Neuronal stem cell (in vitro differentiated cells): ENCODE results near the gene APRT.

Experiments used
- DNase-seq: peaks from one replicate; pipeline ENCODE4 v3.0.0-alpha.2; 2013; ENCODE audit warnings: low spot score
- H2AFZ ChIP-seq: one replicate; pipeline ENCODE4 v1.6.1; 2013; ENCODE audit warnings: mild to moderate bottlenecking, low read length, inconsistent platforms
- H2AK5ac ChIP-seq: 2 replicates; pipeline ENCODE4 v1.6.1; 2013; ENCODE audit warnings: low read depth, mild to moderate bottlenecking, inconsistent platforms, low read length, moderate library complexity, mixed read lengths
- H2BK120ac ChIP-seq: 2 replicates; pipeline ENCODE4 v1.6.1; 2013; ENCODE audit warnings: low read depth, mild to moderate bottlenecking, inconsistent platforms, low read length, moderate library complexity, mixed read lengths
- H2BK12ac ChIP-seq: one replicate; pipeline ENCODE4 v1.6.1; 2013; ENCODE audit warnings: low read length, inconsistent platforms
- H2BK15ac ChIP-seq: 2 replicates; pipeline ENCODE4 v1.6.1; 2013; ENCODE audit warnings: mild to moderate bottlenecking, low read length, inconsistent platforms, mixed read lengths
- H2BK5ac ChIP-seq: one replicate; pipeline ENCODE4 v1.6.1; 2013; ENCODE audit warnings: inconsistent platforms, mild to moderate bottlenecking, low read length, moderate library complexity
- H3K14ac ChIP-seq: one replicate; pipeline ENCODE4 v1.6.1; 2013; ENCODE audit warnings: low read length, inconsistent platforms
- H3K18ac ChIP-seq: 2 replicates; pipeline ENCODE4 v1.6.1; 2013; ENCODE audit warnings: low read length, inconsistent platforms
- H3K23ac ChIP-seq: 2 replicates; pipeline ENCODE4 v1.6.1; 2013; ENCODE audit warnings: low read depth, mild to moderate bottlenecking, mixed read lengths, low read length, inconsistent platforms; ENCODE audit not compliant: poor library complexity
- H3K27ac ChIP-seq: replicated peaks from 3 replicates; pipeline ENCODE4 v1.5.1; 2013; ENCODE audit warnings: low read length, inconsistent platforms
- H3K27me3 ChIP-seq, 3 experiments: 2 replicates each; pipeline ENCODE4 v1.6.1; 2013; ENCODE audit warnings: low read length in 3 of 3, mild to moderate bottlenecking in 2 of 3, inconsistent platforms in 1 of 3, low read depth in 1 of 3, mixed read lengths in 1 of 3, moderate library complexity in 1 of 3; ENCODE audit not compliant: control insufficient read depth in 3 of 3, insufficient read depth in 3 of 3
- H3K36me3 ChIP-seq, 2 donors: replicated peaks in 1 of 2; 2 replicates each; pipeline ENCODE4 v1.6.1; 2013; ENCODE audit warnings: low read length in 2 of 2; ENCODE audit not compliant: control insufficient read depth in 2 of 2, insufficient read depth in 2 of 2
- H3K4ac ChIP-seq: 2 replicates; pipeline ENCODE4 v1.6.1; 2013; ENCODE audit warnings: inconsistent platforms, mild to moderate bottlenecking, low read length, moderate library complexity
- H3K4me1 ChIP-seq, 2 donors: 1 replicate in 1 of 2; 2 replicates in 1 of 2; pipeline ENCODE4 v1.6.1; 2013; ENCODE audit warnings: low read length in 2 of 2, low read depth in 1 of 2; ENCODE audit not compliant: control insufficient read depth in 2 of 2, insufficient read depth in 1 of 2
- H3K4me2 ChIP-seq: one replicate; pipeline ENCODE4 v1.6.1; 2013; ENCODE audit warnings: mild to moderate bottlenecking, low read length, inconsistent platforms; ENCODE audit not compliant: insufficient read depth, poor library complexity, severe bottlenecking
- H3K4me3 ChIP-seq, 2 donors: 2 replicates each; pipeline ENCODE4 v1.5.1; 2013; ENCODE audit warnings: low read length in 2 of 2, mild to moderate bottlenecking in 2 of 2, inconsistent platforms in 1 of 2, moderate library complexity in 1 of 2
- H3K79me1 ChIP-seq: one replicate; pipeline ENCODE4 v1.6.1; 2013; ENCODE audit warnings: low read depth, mild to moderate bottlenecking, inconsistent platforms, low read length, moderate library complexity
- H3K9ac ChIP-seq: one replicate; pipeline ENCODE4 v1.6.1; 2013; ENCODE audit warnings: mild to moderate bottlenecking, low read depth, low read length, inconsistent platforms; ENCODE audit not compliant: poor library complexity
- H3K9me3 ChIP-seq, 2 donors: replicated peaks in 1 of 2; 2 replicates each; pipeline versions ENCODE3 to v1.6.1; 2013; ENCODE audit warnings: low read length in 2 of 2, mild to moderate bottlenecking in 2 of 2, inconsistent platforms in 1 of 2, low read depth in 1 of 2, mixed read lengths in 1 of 2, moderate library complexity in 1 of 2; ENCODE audit not compliant: control insufficient read depth in 2 of 2, insufficient read depth in 1 of 2
- H4K8ac ChIP-seq: one replicate; pipeline ENCODE4 v1.6.1; 2013; ENCODE audit warnings: low read depth, mild to moderate bottlenecking, inconsistent platforms, low read length, moderate library complexity
- H4K91ac ChIP-seq: one replicate; pipeline ENCODE4 v1.6.1; 2013; ENCODE audit warnings: low read length, low read depth, mild to moderate bottlenecking, inconsistent platforms; ENCODE audit not compliant: poor library complexity
- WGBS, 2 donors: extraction: QIAGEN DNeasy Blood & Tissue Kit; methylation state at CpG; one replicate each; pipeline ENCODE4 v1.1.7; 2013; ENCODE audit warnings: missing lambda C conversion rate in 2 of 2, mixed read lengths in 1 of 2; ENCODE audit not compliant: insufficient read length in 2 of 2, insufficient replicate concordance in 1 of 2; ENCODE audit errors: extremely low coverage in 2 of 2; 5-methylcytosine and 5-hydroxymethylcytosine counted together

The APRT gene

DNA sequence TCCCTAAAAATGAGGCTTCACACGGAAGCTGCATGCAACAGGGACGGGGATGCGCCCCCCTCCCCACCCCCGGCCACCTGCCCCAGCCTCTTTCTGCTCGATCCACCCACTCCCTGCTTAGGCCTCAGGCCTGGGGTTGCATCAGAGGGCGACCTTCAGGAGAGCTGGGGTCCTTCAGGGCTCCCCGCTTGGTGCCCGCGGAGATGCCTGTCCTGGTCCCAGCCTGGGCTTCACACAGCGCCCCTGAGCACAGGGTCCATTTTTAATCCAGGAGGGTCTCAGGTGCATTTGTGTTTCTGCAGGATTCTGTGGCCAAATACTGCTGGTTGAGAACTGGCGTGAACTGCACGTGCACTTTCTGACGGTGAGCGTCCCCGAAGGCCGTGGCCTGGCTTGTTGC is 7.4 kb upstream of the APRT start:
- H3K4ac ChIP-seq = no peak overlapping the region
- H4K8ac ChIP-seq = no peak overlapping the region
- H3K18ac ChIP-seq = no peak overlapping the region
- H3K36me3 ChIP-seq = no peaks in the 10 kb centered on the region
- no CpG with 5 or more reads among the region's 16 CpGs for WGBS, 2 donors
- no peak overlapping the region for H2AFZ ChIP-seq
- no peaks in the 10 kb centered on the region for H3K9me3 ChIP-seq
- no peak overlapping the region for H2AK5ac ChIP-seq
- H2BK120ac ChIP-seq = no peak overlapping the region
- H2BK15ac ChIP-seq = no peak overlapping the region
- H4K91ac ChIP-seq = no peak overlapping the region
- no peaks in the 10 kb centered on the region for H3K27me3 ChIP-seq
- H3K79me1 ChIP-seq = no peaks in the 10 kb centered on the region
- H3K4me3 ChIP-seq = no peak overlapping the region
- H3K4me2 ChIP-seq = no peak overlapping the region
- H2BK5ac ChIP-seq = peak overlapping the region; percentile 13
- no peaks in the 10 kb centered on the region for H3K4me1 ChIP-seq
- H3K9ac ChIP-seq = no peak overlapping the region
- no peak for DNase-seq
- H3K23ac ChIP-seq = no peak overlapping the region
- H3K14ac ChIP-seq = no peak overlapping the region
- no peak overlapping the region for H3K27ac ChIP-seq
- no peak overlapping the region for H2BK12ac ChIP-seq

DNA sequence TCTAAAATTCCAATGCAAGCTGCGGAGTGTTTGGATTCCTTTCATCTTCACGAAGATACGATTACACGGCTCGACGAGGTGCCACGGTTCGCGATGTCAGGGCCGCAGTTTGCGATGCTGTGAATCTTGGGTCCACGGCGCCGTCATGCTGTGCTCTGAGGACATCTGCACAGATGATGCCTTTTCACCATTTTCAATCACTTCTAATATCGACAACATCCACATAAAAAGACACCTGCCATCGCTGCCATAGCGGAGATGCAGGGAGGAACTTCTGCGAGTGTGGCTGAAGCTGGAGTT is 6.8 kb upstream of the APRT start:
- no peak overlapping the region for H3K4me3 ChIP-seq
- H2BK15ac ChIP-seq = no peak overlapping the region
- H4K8ac ChIP-seq = no peak overlapping the region
- H2BK120ac ChIP-seq = no peak overlapping the region
- no CpG with 5 or more reads among the region's 18 CpGs for WGBS, 2 donors
- H3K79me1 ChIP-seq = no peaks in the 10 kb centered on the region
- H3K4ac ChIP-seq = no peak overlapping the region
- DNase-seq = no peak
- H3K9ac ChIP-seq = no peak overlapping the region
- H3K27me3 ChIP-seq = no peaks in the 10 kb centered on the region
- H2BK5ac ChIP-seq = peak overlapping the region; percentile 13
- H3K9me3 ChIP-seq = no peaks in the 10 kb centered on the region
- peak overlapping the region; percentile 25 for H3K23ac ChIP-seq
- H3K4me2 ChIP-seq = no peak overlapping the region
- no peaks in the 10 kb centered on the region for H3K4me1 ChIP-seq
- no peak overlapping the region for H2AFZ ChIP-seq
- H3K14ac ChIP-seq = no peak overlapping the region
- no peak overlapping the region for H2BK12ac ChIP-seq
- H3K36me3 ChIP-seq = no peaks in the 10 kb centered on the region
- no peak overlapping the region for H3K27ac ChIP-seq
- H2AK5ac ChIP-seq = no peak overlapping the region
- no peak overlapping the region for H3K18ac ChIP-seq
- no peak overlapping the region for H4K91ac ChIP-seq

DNA sequence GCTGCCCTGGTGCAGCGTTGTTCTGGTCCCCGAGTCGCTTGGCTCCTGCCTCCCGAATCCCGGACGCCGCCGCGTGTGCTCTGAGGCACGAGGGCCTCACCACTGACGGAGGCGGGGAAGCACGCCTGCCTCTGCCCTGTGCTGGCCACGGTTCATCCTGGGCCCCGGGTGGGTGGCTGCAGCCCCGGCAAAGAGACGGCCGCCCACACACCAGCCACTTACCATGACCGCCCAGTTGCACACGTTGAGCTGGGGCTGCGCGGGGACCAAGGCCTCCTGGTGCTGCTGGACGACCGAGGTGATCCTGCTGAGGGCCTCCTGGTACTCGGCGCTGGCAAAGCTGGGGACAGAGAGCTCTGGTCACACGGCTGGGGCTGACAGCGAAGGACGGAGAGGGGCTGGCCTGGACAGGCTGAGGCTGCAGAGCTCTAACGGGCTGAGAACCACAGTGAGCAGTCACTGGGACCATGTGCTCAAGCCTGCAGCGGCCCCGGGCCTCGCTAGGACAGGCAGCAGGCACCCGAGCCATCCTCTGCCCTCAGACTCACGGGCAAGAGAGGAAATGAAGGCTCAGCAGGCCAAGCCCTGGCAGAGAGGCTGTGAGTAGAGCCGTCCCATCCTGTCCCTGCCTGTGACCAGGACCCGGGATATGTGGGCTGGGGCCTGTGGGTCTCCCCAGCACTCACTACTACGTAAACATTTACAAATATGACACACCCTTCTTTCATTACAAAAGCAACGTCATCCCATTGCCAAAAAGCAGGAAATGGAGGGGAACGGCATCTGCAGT is 6.3 kb upstream of the APRT start:
- Histone ChIP-seq H2AK5ac (no peak overlapping the region), H3K14ac (no peak overlapping the region), H3K18ac (no peak overlapping the region), H3K4me1 (no peaks in the 10 kb centered on the region), H2AFZ (no peak overlapping the region), H2BK120ac (no peak overlapping the region), H3K4me3 (no peak overlapping the region), H3K9ac (peak overlapping the region; percentile 63), H2BK15ac (no peak overlapping the region), H4K8ac (no peak overlapping the region), H3K9me3 (no peaks in the 10 kb centered on the region), H4K91ac (no peak overlapping the region), H3K79me1 (no peaks in the 10 kb centered on the region), H3K27me3 (no peaks in the 10 kb centered on the region), H3K36me3 (no peaks in the 10 kb centered on the region), H3K4ac (no peak overlapping the region), H3K27ac (no peak overlapping the region), H3K4me2 (no peak overlapping the region), H3K23ac (peak overlapping the region; percentile 25), H2BK12ac (no peak overlapping the region), H2BK5ac (no peak overlapping the region)
- DNase-seq = no peak
- no CpG with 5 or more reads among the region's 40 CpGs for WGBS, 2 donors

DNA sequence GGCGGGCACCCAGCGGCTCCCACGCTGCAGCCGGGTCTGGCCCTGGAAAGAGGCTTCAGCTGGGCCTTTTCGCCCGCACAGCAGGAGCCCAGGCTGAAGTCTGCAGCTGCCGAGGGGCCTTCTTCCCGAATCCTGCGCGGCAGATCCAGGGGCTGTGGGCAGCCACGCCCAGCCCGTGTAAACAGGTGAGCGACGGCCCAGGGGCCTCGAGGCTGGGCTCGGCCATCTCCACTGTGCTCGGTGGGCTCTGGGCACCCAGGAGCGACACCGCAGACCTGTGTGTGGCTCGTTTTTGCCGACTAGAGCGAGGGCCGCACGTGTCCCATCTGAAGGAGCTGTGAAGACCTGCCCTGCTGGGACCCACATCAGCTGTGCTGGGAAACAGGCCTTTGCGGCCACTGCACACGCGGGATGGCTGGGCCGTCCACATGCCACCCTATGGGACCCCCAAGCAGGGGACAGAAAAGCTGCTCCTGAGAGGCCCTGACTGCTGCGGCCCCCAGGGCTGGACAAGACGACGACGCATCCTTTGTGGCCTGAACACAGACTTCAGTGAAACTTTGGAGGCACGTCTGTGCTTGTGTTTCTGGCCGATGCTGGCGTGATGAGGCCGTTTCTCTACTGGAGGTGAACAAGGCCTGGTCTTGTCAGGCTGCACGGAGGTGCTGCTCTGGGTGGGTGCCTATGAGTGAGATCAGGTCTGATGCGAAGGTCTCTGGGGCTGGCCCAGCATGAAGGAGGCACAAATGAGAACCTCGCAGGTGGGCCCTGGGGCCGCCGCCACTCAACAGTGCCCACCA is 5.2 kb upstream of the APRT start:
- Histone ChIP-seq H2AFZ (no peak overlapping the region), H2BK120ac (no peak overlapping the region), H3K14ac (no peak overlapping the region), H2BK5ac (peak overlapping the region; percentile 24), H3K4ac (no peak overlapping the region), H3K18ac (peak overlapping the region; percentile 71), H3K9ac (peak overlapping the region; percentile 44), H3K23ac (peak overlapping the region; percentile 65), H2AK5ac (peak overlapping the region; percentile 90), H2BK12ac (peak overlapping the region; percentile 58), H3K4me3 (no peak overlapping the region), H3K9me3 (peaks cover 0 to 7% of the 10 kb centered on the region in 2 donors), H3K27me3 (no peaks in the 10 kb centered on the region), H3K79me1 (no peaks in the 10 kb centered on the region), H3K27ac (no peak overlapping the region), H4K8ac (peak overlapping the region; percentile 65), H2BK15ac (no peak overlapping the region), H4K91ac (peak overlapping the region; percentile 92), H3K4me2 (no peak overlapping the region), H3K36me3 (no peaks in the 10 kb centered on the region), H3K4me1 (no peaks in the 10 kb centered on the region)
- no peak for DNase-seq
- no CpG with 5 or more reads among the region's 41 CpGs for WGBS, 2 donors
